Lung (tissue), 12 donors: ENCODE measurements around the gene KCTD7. TPM values are rescaled to one million over a fixed set of nuclear protein-coding genes. Genes with fewer than 3 reads are reported as not detected.
"Not testable (repeated sequence)": the region's sequence is repeated elsewhere in the genome, so short reads cannot be mapped to it uniquely, and the experiment has no call there.

Experiments used
- ATAC-seq: fragments of 200-7000 bp; cut with Tn5 transposase; one replicate; pipeline ENCODE4 v1.9.1; 2020; ENCODE audit warnings: moderate number of reproducible peaks; ENCODE audit not compliant: insufficient read depth, low FRiP score
- DNase-seq, 3 donors: peaks; one replicate each; pipeline ENCODE4 v3.0.0-alpha.2; 2013 to 2017
- H3K27ac ChIP-seq, 2 donors: one replicate each; pipeline ENCODE4 v1.5.1; 2013; ENCODE audit warnings: mild to moderate bottlenecking in 2 of 2, moderate library complexity in 2 of 2, control low read depth in 1 of 2, inconsistent platforms in 1 of 2, low read depth in 1 of 2, low read length in 1 of 2
- H3K27me3 ChIP-seq, 3 donors: one replicate each; pipeline ENCODE4 v1.5.1; 2013; ENCODE audit warnings: low read length in 2 of 3; ENCODE audit not compliant: control insufficient read depth in 3 of 3, insufficient read depth in 3 of 3
- H3K36me3 ChIP-seq, 4 donors: one replicate each; pipeline ENCODE4 v1.5.1; 2013; ENCODE audit warnings: low read length in 4 of 4, mild to moderate bottlenecking in 1 of 4, moderate library complexity in 1 of 4; ENCODE audit not compliant: control insufficient read depth in 4 of 4, insufficient read depth in 4 of 4
- H3K4me1 ChIP-seq, 5 donors: one replicate each; pipeline ENCODE4 v1.5.1; 2013; ENCODE audit warnings: low read length in 5 of 5, mild to moderate bottlenecking in 2 of 5, moderate library complexity in 1 of 5; ENCODE audit not compliant: control insufficient read depth in 5 of 5, insufficient read depth in 5 of 5
- H3K4me3 ChIP-seq: one replicate; pipeline ENCODE4 v1.5.1; 2013; ENCODE audit warnings: mild to moderate bottlenecking, control low read depth, moderate library complexity
- H3K9ac ChIP-seq, 2 donors: one replicate each; pipeline ENCODE4 v1.5.1; 2013; ENCODE audit warnings: low read length in 2 of 2, control low read depth in 1 of 2; ENCODE audit not compliant: insufficient read depth in 1 of 2
- H3K9me3 ChIP-seq, 4 donors: one replicate each; pipeline ENCODE4 v1.5.1; 2013; ENCODE audit warnings: low read length in 3 of 4, mild to moderate bottlenecking in 1 of 4, moderate library complexity in 1 of 4; ENCODE audit not compliant: control insufficient read depth in 4 of 4, insufficient read depth in 3 of 4
- CTCF ChIP-seq: IDR thresholded peaks from 2 replicates; pipeline ENCODE4 v1.5.1; 2012; ENCODE audit warnings: mild to moderate bottlenecking; ENCODE audit errors: control extremely low read depth, extremely low read depth
- WGBS, 2 donors: extraction: QIAGEN DNeasy Blood & Tissue Kit; methylation state at CpG; one replicate each; pipeline ENCODE4 v1.1.7; 2013; 5-methylcytosine and 5-hydroxymethylcytosine counted together
- polyA plus RNA-seq, 2 donors: library from polyadenylated mRNA; stranded (reverse); fragments of 200-250 nt; gene quantifications; one replicate each; pipeline ENCODE4 v1.2.1, GENCODE V29; 2013
- total RNA-seq, 2 donors: library from RNA; depleted of rRNA in 1 of 2; stranded (reverse); fragments of >200 nt in 1 of 2; gene quantifications; one replicate each; pipeline ENCODE4 v1.2.1, GENCODE V29; 2014 to 2021
- donor health status: control.
- donor health status: control.
- donor health status: Bipolar disorder and iron deficiency.
- donor health status: healthy.
- donor health status: DM: yes; HTN: yes; CAD: no.

Gene KCTD7
- total and polyA plus RNA-seq, 4 donors, result 4.9 to 19.7 (median 7.6) TPM

GRCh38 chr7:66630531-66630930 is 1.9 kb downstream of the KCTD7 start:
- Histone ChIP-seq H3K9ac (no peak overlapping the region), H3K4me3 (no peak overlapping the region), H3K9me3 (no peaks in the 10 kb centered on the region), H3K4me1 (peaks cover 0 to 8% (median 0%) of the 10 kb centered on the region in 5 donors), H3K27me3 (no peaks in the 10 kb centered on the region), H3K27ac (no peak overlapping the region), H3K36me3 (peaks cover 5 to 8% (median 7%) of the 10 kb centered on the region in 4 donors)
- no peak for ATAC-seq
- no peak for TF ChIP-seq CTCF
- WGBS, 2 donors, result 38 to 62% methylated on average over 1 of the region's 1 CpG
- DNase-seq, result no peak

- ATAC-seq, result no peak
Measured at GRCh38 chr7:66631471-66631870, 2.8 kb downstream of the KCTD7 start.

GRCh38 chr7:66634816-66635215 is 6.1 kb downstream of the KCTD7 start:
- DNase-seq (no peak), ATAC-seq (no peak)
- peaks cover 0 to 5% (median 0%) of the 10 kb centered on the region in 5 donors for H3K4me1 ChIP-seq
- H3K36me3 ChIP-seq, result peaks cover 14 to 31% (median 22%) of the 10 kb centered on the region in 4 donors
- no peak overlapping the region for H3K9ac ChIP-seq
- WGBS, 2 donors, result 72 to 87% methylated on average over 4 of the region's 4 CpGs
- no peaks in the 10 kb centered on the region for H3K27me3 ChIP-seq
- no peak overlapping the region for H3K4me3 ChIP-seq
- no peak for TF ChIP-seq CTCF
- H3K27ac ChIP-seq, result peak overlapping the region in 1 of 2 donors; percentile 62
- H3K9me3 ChIP-seq, result no peaks in the 10 kb centered on the region

More at GRCh38 chr7:66631471-66631870, 2.8 kb downstream of the KCTD7 start:
- no peak for TF ChIP-seq CTCF
- Histone ChIP-seq H3K36me3 (peaks cover 5 to 8% (median 7%) of the 10 kb centered on the region in 4 donors), H3K4me1 (peaks cover 0 to 8% (median 0%) of the 10 kb centered on the region in 5 donors), H3K27ac (no peak overlapping the region), H3K9ac (no peak overlapping the region), H3K9me3 (no peaks in the 10 kb centered on the region), H3K27me3 (no peaks in the 10 kb centered on the region), H3K4me3 (no peak overlapping the region)
- WGBS, 2 donors, result 21 to 56% methylated on average over 6 of the region's 6 CpGs
- DNase-seq, result no peak

- 78 to 100% methylated on average over 1 of the region's 4 CpGs for WGBS, 2 donors
- Histone ChIP-seq H3K36me3 (peaks cover 20 to 33% (median 25%) of the 10 kb centered on the region in 4 donors), H3K27ac (peak overlapping the region in 1 of 2 donors; percentile 62)
- H3K9me3 ChIP-seq, H3K9ac ChIP-seq, H3K4me1 ChIP-seq, ATAC-seq, H3K27me3 ChIP-seq, H3K4me3 ChIP-seq, DNase-seq: not testable (repeated sequence)
Measured at GRCh38 chr7:66635322-66635981, 6.8 kb downstream of the KCTD7 start.

- not testable (repeated sequence) for H3K9ac ChIP-seq, H3K4me3 ChIP-seq, H3K4me1 ChIP-seq, H3K27me3 ChIP-seq, H3K9me3 ChIP-seq, DNase-seq
- 76 to 85% methylated on average over 7 of the region's 9 CpGs for WGBS, 2 donors
- peaks cover 21 to 33% (median 28%) of the 10 kb centered on the region in 4 donors for H3K36me3 ChIP-seq
- H3K27ac ChIP-seq, result peak overlapping the region in 1 of 2 donors; percentile 87
- peak; percentile 55 for ATAC-seq
Measured at GRCh38 chr7:66635982-66636546, 7.4 kb downstream of the KCTD7 start.
